WERI-Rb-1 (cell line): ENCODE results near the gene PDCD6IP.

ENCODE experiments used
- DNase-seq: peaks from one replicate; pipeline ENCODE4 v3.0.0-alpha.2; 2020
- H3K27ac ChIP-seq: fragments of 250-450 bp; sonication (Bioruptor Pico); 2 replicates; pipeline ENCODE4 v1.5.1; 2020; ENCODE audit warnings: mild to moderate bottlenecking, moderate library complexity
- H3K27me3 ChIP-seq: fragments of 250-450 bp; sonication (Bioruptor Pico); 2 replicates; pipeline ENCODE4 v1.5.1; 2021; ENCODE audit warnings: mild to moderate bottlenecking, low read depth, moderate library complexity; ENCODE audit not compliant: insufficient read depth, severe bottlenecking
- H3K36me3 ChIP-seq: fragments of 250-450 bp; sonication (Bioruptor Pico); 2 replicates; pipeline ENCODE4 v1.5.1; 2020; ENCODE audit warnings: mild to moderate bottlenecking, moderate library complexity
- H3K4me3 ChIP-seq: 2 replicates; pipeline ENCODE4 v1.5.1; 2011; ENCODE audit warnings: low read depth, mild to moderate bottlenecking, control low read depth, low read length
- H3K9me3 ChIP-seq: fragments of 250-450 bp; sonication (Bioruptor Pico); 2 replicates; pipeline ENCODE4 v1.5.1; 2021; ENCODE audit warnings: mild to moderate bottlenecking, moderate library complexity; ENCODE audit not compliant: severe bottlenecking
- TF ChIP-seq, protein P1 (sequence below): IDR thresholded peaks from 2 replicates; pipeline ENCODE4 v1.5.1; 2011; ENCODE audit warnings: low read depth, mild to moderate bottlenecking, control low read depth, inconsistent platforms, low read length

The PDCD6IP gene

DNA sequence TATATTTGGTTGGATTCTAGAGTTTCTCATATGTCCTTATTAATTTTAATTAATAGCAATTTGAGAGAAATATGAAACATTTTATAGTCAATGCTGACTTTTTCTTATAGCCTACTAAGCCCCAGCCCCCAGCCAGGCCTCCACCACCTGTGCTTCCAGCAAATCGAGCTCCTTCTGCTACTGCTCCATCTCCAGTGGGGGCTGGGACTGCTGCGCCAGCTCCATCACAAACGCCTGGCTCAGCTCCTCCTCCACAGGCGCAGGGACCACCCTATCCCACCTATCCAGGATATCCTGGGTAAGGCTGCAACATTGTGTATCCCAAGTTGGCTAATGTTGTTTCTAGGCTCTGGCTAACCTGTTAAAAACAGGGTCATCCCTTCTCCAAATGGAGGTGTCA, 66.7 kb downstream of the PDCD6IP start:
- H3K27ac ChIP-seq = no peak overlapping the region
- peaks cover 17% of the 10 kb centered on the region for H3K36me3 ChIP-seq
- H3K27me3 ChIP-seq = no peaks in the 10 kb centered on the region
- no peak overlapping the region for H3K4me3 ChIP-seq
- TF ChIP-seq, protein P1, sequence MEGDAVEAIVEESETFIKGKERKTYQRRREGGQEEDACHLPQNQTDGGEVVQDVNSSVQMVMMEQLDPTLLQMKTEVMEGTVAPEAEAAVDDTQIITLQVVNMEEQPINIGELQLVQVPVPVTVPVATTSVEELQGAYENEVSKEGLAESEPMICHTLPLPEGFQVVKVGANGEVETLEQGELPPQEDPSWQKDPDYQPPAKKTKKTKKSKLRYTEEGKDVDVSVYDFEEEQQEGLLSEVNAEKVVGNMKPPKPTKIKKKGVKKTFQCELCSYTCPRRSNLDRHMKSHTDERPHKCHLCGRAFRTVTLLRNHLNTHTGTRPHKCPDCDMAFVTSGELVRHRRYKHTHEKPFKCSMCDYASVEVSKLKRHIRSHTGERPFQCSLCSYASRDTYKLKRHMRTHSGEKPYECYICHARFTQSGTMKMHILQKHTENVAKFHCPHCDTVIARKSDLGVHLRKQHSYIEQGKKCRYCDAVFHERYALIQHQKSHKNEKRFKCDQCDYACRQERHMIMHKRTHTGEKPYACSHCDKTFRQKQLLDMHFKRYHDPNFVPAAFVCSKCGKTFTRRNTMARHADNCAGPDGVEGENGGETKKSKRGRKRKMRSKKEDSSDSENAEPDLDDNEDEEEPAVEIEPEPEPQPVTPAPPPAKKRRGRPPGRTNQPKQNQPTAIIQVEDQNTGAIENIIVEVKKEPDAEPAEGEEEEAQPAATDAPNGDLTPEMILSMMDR = no peak
- no peaks in the 10 kb centered on the region for H3K9me3 ChIP-seq
- no peak for DNase-seq

DNA sequence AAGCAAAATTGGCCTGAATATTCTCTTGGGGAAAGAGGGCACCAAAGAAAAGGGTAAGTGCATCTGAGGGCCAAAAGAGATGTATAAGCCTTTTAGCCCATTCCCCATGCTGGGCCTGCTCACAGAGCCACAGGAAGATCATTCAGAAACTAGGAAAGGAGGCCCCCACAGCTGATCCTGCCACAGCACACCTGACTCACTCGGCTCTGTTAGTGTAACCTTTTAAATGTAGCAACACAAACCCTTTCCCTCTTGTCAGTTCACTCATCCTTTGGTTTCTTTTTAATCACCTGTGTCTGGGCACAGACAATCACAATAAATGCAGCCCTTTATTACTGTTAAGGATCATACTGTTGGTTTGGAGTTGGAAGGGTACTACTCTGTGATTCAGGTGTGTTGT, 69.9 kb downstream of the PDCD6IP start:
- peaks cover 16% of the 10 kb centered on the region for H3K36me3 ChIP-seq
- no peak for DNase-seq
- TF ChIP-seq, protein P1 = no peak
- no peaks in the 10 kb centered on the region for H3K27me3 ChIP-seq
- no peak overlapping the region for H3K4me3 ChIP-seq
- H3K27ac ChIP-seq = no peak overlapping the region
- H3K9me3 ChIP-seq = no peaks in the 10 kb centered on the region

- no peaks in the 10 kb centered on the region for H3K9me3 ChIP-seq
- TF ChIP-seq, protein P1 = no peak
Observed at GRCh38 chr3:33869977-33870376, 71.5 kb downstream of the PDCD6IP start.

DNA sequence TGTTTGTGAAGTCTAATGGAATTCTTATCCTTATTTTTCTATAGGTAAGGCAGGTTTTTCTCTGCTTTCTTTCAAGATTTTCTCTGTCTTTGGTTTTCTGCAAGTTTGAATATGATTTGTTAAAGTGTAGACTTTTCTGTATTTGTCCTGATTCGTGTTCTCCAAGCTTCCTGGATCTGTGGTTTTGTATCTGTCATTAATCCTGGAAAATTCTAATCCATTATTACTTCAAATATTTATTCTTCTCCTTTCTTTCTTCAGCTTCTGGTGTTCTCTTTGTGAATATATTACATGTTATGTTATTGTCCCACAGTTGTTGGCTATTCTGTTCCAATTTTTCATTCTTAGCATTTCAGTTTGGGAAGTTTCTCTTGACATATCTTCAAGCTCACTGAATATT, 76.4 kb downstream of the PDCD6IP start:
- TF ChIP-seq, protein P1 = no peak
- no peak for DNase-seq

More at GRCh38 chr3:33869977-33870376, 71.5 kb downstream of the PDCD6IP start:
- Histone ChIP-seq H3K36me3 (peaks cover 7% of the 10 kb centered on the region; the same call in 1 of the 2 replicates), H3K27me3 (no peaks in the 10 kb centered on the region), H3K27ac (no peak overlapping the region), H3K4me3 (no peak overlapping the region)
- DNase-seq = no peak

DNA sequence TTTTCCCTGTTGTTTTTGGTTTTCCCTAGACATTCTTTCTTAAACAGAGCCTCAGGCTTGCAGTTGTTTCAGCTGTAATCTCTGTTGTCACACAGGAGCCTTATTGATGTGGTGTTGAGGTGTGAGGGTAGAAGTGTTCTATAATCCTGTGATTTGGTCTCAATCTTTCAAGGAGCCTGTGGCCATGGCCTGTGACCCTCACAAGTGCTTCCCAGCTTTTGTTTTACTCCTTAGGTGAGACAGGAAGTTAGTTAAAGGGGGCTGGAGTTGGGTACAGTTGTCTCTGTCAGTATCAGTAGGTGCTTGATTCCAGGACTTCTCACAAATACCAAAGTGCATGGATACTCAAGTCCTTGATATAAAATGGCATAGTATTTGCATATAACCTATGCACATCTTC, 77.2 kb downstream of the PDCD6IP start:
- H3K36me3 ChIP-seq = no peaks in the 10 kb centered on the region
- DNase-seq = no peak
- no peaks in the 10 kb centered on the region for H3K27me3 ChIP-seq
- TF ChIP-seq, protein P1 = no peak
- H3K9me3 ChIP-seq = no peaks in the 10 kb centered on the region
- H3K4me3 ChIP-seq = no peak overlapping the region
- no peak overlapping the region for H3K27ac ChIP-seq

More for the DNA sequence above, 76.4 kb downstream of the PDCD6IP start:
- H3K9me3 ChIP-seq = no peaks in the 10 kb centered on the region
- no peak overlapping the region for H3K27ac ChIP-seq
- no peak overlapping the region for H3K4me3 ChIP-seq
- H3K27me3 ChIP-seq = no peaks in the 10 kb centered on the region
- H3K36me3 ChIP-seq = no peaks in the 10 kb centered on the region

GRCh38 chr3:33877187-33877586, 78.8 kb downstream of the PDCD6IP start:
- TF ChIP-seq, protein P1 = no peak
- Histone ChIP-seq H3K36me3 (no peaks in the 10 kb centered on the region), H3K27ac (no peak overlapping the region), H3K4me3 (no peak overlapping the region), H3K9me3 (no peaks in the 10 kb centered on the region), H3K27me3 (no peaks in the 10 kb centered on the region)
- no peak for DNase-seq
